Endothelial cell of umbilical vein (primary cell): Measurements from ENCODE around the gene FALEC. TPM values are rescaled to one million over a fixed set of nuclear protein-coding genes. Genes with fewer than 3 reads are reported as not detected.

ENCODE experiments used
- BruUV-seq: library from RNA; stranded (reverse); fragments of 400-500 nt; replicated peaks from 2 replicates; lab custom pipeline; 2021; lab: Mats Ljungman, UMichigan
- CTCF ChIA-PET: fragments of 300-600, 350-600 bp; sonication (Branson Sonifier 250); formaldehyde crosslinking; loops from one replicate; lab custom pipeline; 2021; ENCODE audit warnings: antibody characterized with exemption, inconsistent platforms; lab: Charles Lee
- POLR2A ChIA-PET: fragments of 300-600, 350-600 bp; sonication (Branson Sonifier 250); formaldehyde crosslinking; loops from one replicate; lab custom pipeline; 2021; ENCODE audit warnings: antibody characterized with exemption, inconsistent platforms; lab: Charles Lee
- DNase-seq: peaks from one replicate; pipeline ENCODE4 v3.0.0-alpha.2; 2011; ENCODE audit warnings: low read depth, low spot score
- FAIRE-seq: peaks from 2 replicates; lab custom pipeline; 2011; peaks lifted over from hg19 to GRCh38; lab: Jason Lieb, UNC
- H2AFZ ChIP-seq: 2 replicates; pipeline ENCODE4 v1.6.0; 2012; ENCODE audit warnings: low read depth, low read length, control low read depth, inconsistent platforms
- H3K27ac ChIP-seq: 2 replicates; pipeline ENCODE4 v1.5.1; 2011; ENCODE audit warnings: low read depth, mild to moderate bottlenecking, control low read depth, low read length, moderate library complexity; ENCODE audit not compliant: insufficient read depth
- H3K27me3 ChIP-seq, 2 experiments: 2 replicates each; pipeline versions ENCODE4 v1.6.0 to v1.6.1; 2011; ENCODE audit warnings: low read length in 2 of 2, mixed read lengths in 1 of 2; ENCODE audit not compliant: control insufficient read depth in 2 of 2, insufficient read depth in 2 of 2
- H3K36me3 ChIP-seq, 2 experiments: 2 replicates in 1 of 2; 3 replicates in 1 of 2; pipeline ENCODE4 v1.5.1; 2011; ENCODE audit warnings: low read length in 2 of 2, mild to moderate bottlenecking in 1 of 2, moderate library complexity in 1 of 2; ENCODE audit not compliant: control insufficient read depth in 2 of 2, insufficient read depth in 2 of 2; ENCODE audit errors: extremely low read depth in 1 of 2
- H3K4me1 ChIP-seq: 3 replicates; pipeline ENCODE4 v1.5.1; 2011; ENCODE audit warnings: mild to moderate bottlenecking, low read length; ENCODE audit not compliant: control insufficient read depth, insufficient read depth; ENCODE audit errors: extremely low read depth
- H3K4me2 ChIP-seq: 2 replicates; pipeline ENCODE4 v1.6.1; 2011; ENCODE audit warnings: low read length, control low read depth, mixed read lengths; ENCODE audit not compliant: insufficient read depth
- H3K4me3 ChIP-seq, 3 experiments: fragments of 200-600 bp in 1 of 3; sonication (generic), shearing (Covaris generic) in 1 of 3; replicated peaks in 1 of 3; 2 replicates each; pipeline ENCODE4 v1.5.1; 2011 to 2016; ENCODE audit warnings: control low read depth in 3 of 3, low read length in 3 of 3, mild to moderate bottlenecking in 2 of 3, inconsistent platforms in 1 of 3, low read depth in 1 of 3, moderate library complexity in 1 of 3; ENCODE audit not compliant: insufficient read depth in 1 of 3
- H3K79me2 ChIP-seq: 2 replicates; pipeline ENCODE4 v1.6.0; 2012; ENCODE audit warnings: low read length, inconsistent platforms; ENCODE audit not compliant: control insufficient read depth, insufficient read depth
- H3K9ac ChIP-seq: replicated peaks from 2 replicates; pipeline ENCODE3; 2011; ENCODE audit warnings: low read length, control low read depth; ENCODE audit not compliant: insufficient read depth; ENCODE audit errors: extremely low read depth
- H3K9me1 ChIP-seq: replicated peaks from 3 replicates; pipeline ENCODE4 v1.6.0; 2011; ENCODE audit warnings: mild to moderate bottlenecking, low read length; ENCODE audit not compliant: control insufficient read depth, insufficient read depth; ENCODE audit errors: extremely low read depth
- H3K9me3 ChIP-seq: replicated peaks from 2 replicates; pipeline ENCODE4 v1.5.1; 2012; ENCODE audit warnings: low read length, inconsistent platforms; ENCODE audit not compliant: control insufficient read depth, insufficient read depth
- H4K20me1 ChIP-seq: replicated peaks from 2 replicates; pipeline ENCODE3; 2011; ENCODE audit warnings: mild to moderate bottlenecking, low read length; ENCODE audit not compliant: control insufficient read depth, insufficient read depth; ENCODE audit errors: extremely low read depth
- CTCF ChIP-seq, 2 donors: IDR thresholded peaks; 1 replicate in 1 of 2; 2 replicates in 1 of 2; pipeline ENCODE4 v1.5.1; 2011; ENCODE audit warnings: low read length in 2 of 2, mild to moderate bottlenecking in 2 of 2, moderate library complexity in 2 of 2, control low read depth in 1 of 2, inconsistent platforms in 1 of 2, low read depth in 1 of 2; ENCODE audit not compliant: insufficient read depth in 1 of 2; ENCODE audit errors: extremely low read depth in 1 of 2
- FOS ChIP-seq: IDR thresholded peaks from 2 replicates; pipeline ENCODE4 v1.6.1; 2011; ENCODE audit warnings: mild to moderate bottlenecking, low read length, moderate library complexity, borderline replicate concordance; ENCODE audit not compliant: insufficient read depth
- MYC ChIP-seq: IDR thresholded peaks from one replicate; pipeline ENCODE4 v1.6.1; 2011; ENCODE audit warnings: mild to moderate bottlenecking, low read depth, low read length
- POLR2A ChIP-seq: IDR thresholded peaks from 2 replicates; pipeline ENCODE4 v1.6.1; 2012; ENCODE audit warnings: low read depth, mild to moderate bottlenecking, control low read depth, low read length
- POLR2AphosphoS5 ChIP-seq: IDR thresholded peaks from 2 replicates; pipeline ENCODE4 v1.6.1; 2012; ENCODE audit warnings: low read depth, mild to moderate bottlenecking, control low read depth, low read length, moderate library complexity; ENCODE audit not compliant: insufficient read depth
- dilution Hi-C: fragments of 300-500 bp; cut with MboI; formaldehyde crosslinking; loops from one replicate; pipeline ENCODE4 v1.15.0; 2019; ENCODE audit warnings: low sequenced_read_pairs; ENCODE audit not compliant: extremely low pct_ligation_motif_present
- intact Hi-C: fragments of 100-400 bp; cut with micrococcal nuclease; formaldehyde crosslinking; loops from one replicate; pipeline ENCODE4 v1.10.0; 2022
- polyA plus RNA-seq, 4 experiments: library from polyadenylated mRNA; depleted of rRNA in 3 of 4; stranded (reverse) in 3 of 4; unstranded in 1 of 4; fragments of >200 nt; gene quantifications; 2 replicates each; pipeline versions ENCODE4 v1.2.1 to v1.2.3, GENCODE V29; 2011 to 2012; ENCODE audit warnings: missing spikeins in 1 of 4
- total RNA-seq: library from RNA; stranded (reverse); gene quantifications from 2 replicates; pipeline ENCODE4 v1.2.3, GENCODE V29; 2021
- TF ChIP-seq, protein P1 (sequence below): IDR thresholded peaks from 2 replicates; pipeline ENCODE4 v1.6.1; 2011; ENCODE audit not compliant: insufficient read depth, insufficient read length

The FALEC gene
- total and polyA plus RNA-seq, 2 donors (not counting 3 experiments of a cell fraction or from before 2014, with no cell fraction given) = not detected

- peaks cover 0 to 12% of the 10 kb centered on the region in 2 experiments for H3K36me3 ChIP-seq
- no TSS peak for BruUV-seq
Measured at GRCh38 chr1:150508982-150509381, 6.6 kb upstream of the FALEC start.

More at GRCh38 chr1:150508982-150509381, 6.6 kb upstream of the FALEC start:
- no peaks in the 10 kb centered on the region for H3K9me3 ChIP-seq
- no peak for FAIRE-seq
- H3K27me3 ChIP-seq = no peaks in the 10 kb centered on the region
- CTCF ChIA-PET = interaction anchor here (3.1 kb wide), 1 partner anchor 23 kb away, joined by 20 read pairs; no protein-coding TSS in a partner anchor
- H3K4me3 ChIP-seq = no peak overlapping the region
- H2AFZ ChIP-seq = no peak overlapping the region
- H3K9me1 ChIP-seq = no peaks in the 10 kb centered on the region
- no peak overlapping the region for H3K27ac ChIP-seq
- no peak overlapping the region for H3K4me2 ChIP-seq
- intact Hi-C loops = loop anchor here (1.0 kb wide), 1 partner anchor 22 kb away; the partner anchor contains the start of gene TARS2
- dilution Hi-C loops = no loop called here
- DNase-seq = no peak
- no peak overlapping the region for H3K9ac ChIP-seq
- no peaks in the 10 kb centered on the region for H4K20me1 ChIP-seq
- no peaks in the 10 kb centered on the region for H3K79me2 ChIP-seq
- peaks cover 10% of the 10 kb centered on the region for H3K4me1 ChIP-seq
- POLR2A ChIA-PET = no interaction called here
- TF ChIP-seq POLR2A (no peak), POLR2AphosphoS5 (no peak), MYC (no peak), CTCF (IDR thresholded peaks at IDR 0.05; ENCODE audit: extremely low read depth in 1 of 2, insufficient read depth in 1 of 2, low read depth in 1 of 2, low read length in 2 of 2) (no peak), FOS (no peak)
- TF ChIP-seq, protein P1, sequence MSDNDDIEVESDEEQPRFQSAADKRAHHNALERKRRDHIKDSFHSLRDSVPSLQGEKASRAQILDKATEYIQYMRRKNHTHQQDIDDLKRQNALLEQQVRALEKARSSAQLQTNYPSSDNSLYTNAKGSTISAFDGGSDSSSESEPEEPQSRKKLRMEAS = no peak
